ENCODE results near the gene NDST1. TPM values are rescaled to one million over a fixed set of nuclear protein-coding genes. Genes with fewer than 3 reads are reported as not detected.

The NDST1 gene
- total RNA-seq, 1 donor from 2014 or later: 321 TPM

GRCh38 chr5:150561192-150561512 lies 53.2 kb downstream of the NDST1 start:
- H3K4me1 Mint-ChIP-seq (ENCODE audit: low read depth, unreplicated experiment): peaks cover 42% of the 10 kb centered on the region

GRCh38 chr5:150561571-150562275 lies 53.8 kb downstream of the NDST1 start:
- H3K27me3 ChIP-seq (ENCODE audit: insufficient read depth, low read length): no peaks in the 10 kb centered on the region
- peaks cover 23% of the 10 kb centered on the region for H3K4me1 ChIP-seq (ENCODE audit: insufficient read depth, low read length)
- Mint-ChIP-seq H3K27ac (ENCODE audit: unreplicated experiment) (peak overlapping the region; percentile 58), H3K36me3 (ENCODE audit: low read depth, unreplicated experiment) (peaks cover 7% of the 10 kb centered on the region), H3K9me3 (ENCODE audit: unreplicated experiment) (no peaks in the 10 kb centered on the region), H3K4me1 (ENCODE audit: low read depth, unreplicated experiment) (peaks cover 39% of the 10 kb centered on the region), H3K4me3 (ENCODE audit: unreplicated experiment) (no peak overlapping the region), H3K27me3 (ENCODE audit: low read depth, unreplicated experiment) (no peaks in the 10 kb centered on the region)
- H3K79me2 ChIP-seq (ENCODE audit: insufficient read depth, low read length): no peaks in the 10 kb centered on the region
- TF ChIP-seq EZH2 (IDR thresholded peaks at IDR 0.05; ENCODE audit: insufficient read depth, low read length) (no peak), CTCF (IDR thresholded peaks at IDR 0.05; ENCODE audit: insufficient read depth, low read depth, low read length) (no peak)
- no peak overlapping the region for H3K27ac ChIP-seq (ENCODE audit: low read depth, low read length)
- H2AFZ ChIP-seq (ENCODE audit: low read depth, low read length): no peak overlapping the region
- H4K20me1 ChIP-seq (ENCODE audit: insufficient read depth, low read length): peaks cover 5% of the 10 kb centered on the region
- H3K4me3 ChIP-seq (ENCODE audit: insufficient read depth, low read depth, low read length): no peak overlapping the region
- H3K9me3 ChIP-seq (ENCODE audit: insufficient read depth, low read depth, low read length): no peaks in the 10 kb centered on the region
- H3K9ac ChIP-seq (ENCODE audit: low read length): no peak overlapping the region
- peaks cover 3% of the 10 kb centered on the region for H3K36me3 ChIP-seq (ENCODE audit: insufficient read depth, low read length)
- DNase-seq (ENCODE audit: low read depth) (no peak), FAIRE-seq (no peak)
- no peak overlapping the region for H3K4me2 ChIP-seq (ENCODE audit: low read length)

More at GRCh38 chr5:150561192-150561512, 53.2 kb downstream of the NDST1 start:
- Mint-ChIP-seq H3K36me3 (ENCODE audit: low read depth, unreplicated experiment) (peaks cover 11% of the 10 kb centered on the region), H3K4me3 (ENCODE audit: unreplicated experiment) (no peak overlapping the region), H3K9me3 (ENCODE audit: unreplicated experiment) (no peaks in the 10 kb centered on the region), H3K27ac (ENCODE audit: unreplicated experiment) (peak overlapping the region; percentile 53), H3K27me3 (ENCODE audit: low read depth, unreplicated experiment) (no peaks in the 10 kb centered on the region)
- no peak for FAIRE-seq
- Histone ChIP-seq H3K4me1 (ENCODE audit: insufficient read depth, low read length) (peaks cover 24% of the 10 kb centered on the region), H3K4me3 (ENCODE audit: insufficient read depth, low read depth, low read length) (no peak overlapping the region), H3K9me3 (ENCODE audit: insufficient read depth, low read depth, low read length) (no peaks in the 10 kb centered on the region), H3K27ac (ENCODE audit: low read depth, low read length) (no peak overlapping the region), H2AFZ (ENCODE audit: low read depth, low read length) (no peak overlapping the region), H3K79me2 (ENCODE audit: insufficient read depth, low read length) (no peaks in the 10 kb centered on the region), H3K36me3 (ENCODE audit: insufficient read depth, low read length) (peaks cover 7% of the 10 kb centered on the region), H3K27me3 (ENCODE audit: insufficient read depth, low read length) (no peaks in the 10 kb centered on the region), H3K4me2 (ENCODE audit: low read length) (no peak overlapping the region), H4K20me1 (ENCODE audit: insufficient read depth, low read length) (peaks cover 8% of the 10 kb centered on the region), H3K9ac (ENCODE audit: low read length) (no peak overlapping the region)
- TF ChIP-seq CTCF (IDR thresholded peaks at IDR 0.05; ENCODE audit: insufficient read depth, low read depth, low read length): no peak
- no peak for DNase-seq (ENCODE audit: low read depth)

- Histone ChIP-seq H4K20me1 (ENCODE audit: insufficient read depth, low read length) (no peaks in the 10 kb centered on the region), H3K9ac (ENCODE audit: low read length) (no peak overlapping the region), H3K79me2 (ENCODE audit: insufficient read depth, low read length) (no peaks in the 10 kb centered on the region), H3K36me3 (ENCODE audit: insufficient read depth, low read length) (no peaks in the 10 kb centered on the region), H2AFZ (ENCODE audit: low read depth, low read length) (no peak overlapping the region), H3K27ac (ENCODE audit: low read depth, low read length) (no peak overlapping the region), H3K4me1 (ENCODE audit: insufficient read depth, low read length) (peaks cover 24% of the 10 kb centered on the region), H3K4me2 (ENCODE audit: low read length) (no peak overlapping the region), H3K4me3 (ENCODE audit: insufficient read depth, low read depth, low read length) (no peak overlapping the region), H3K9me3 (ENCODE audit: insufficient read depth, low read depth, low read length) (no peaks in the 10 kb centered on the region), H3K27me3 (ENCODE audit: insufficient read depth, low read length) (no peaks in the 10 kb centered on the region)
- no peak overlapping the region for H3K4me3 Mint-ChIP-seq (ENCODE audit: unreplicated experiment)
- H3K27me3 Mint-ChIP-seq (ENCODE audit: low read depth, unreplicated experiment): no peaks in the 10 kb centered on the region
- H3K27ac Mint-ChIP-seq (ENCODE audit: unreplicated experiment): no peak overlapping the region
- no peak for FAIRE-seq
- TF ChIP-seq CTCF (IDR thresholded peaks at IDR 0.05; ENCODE audit: insufficient read depth, low read depth, low read length): peak; percentile 68
- no peak for TF ChIP-seq EZH2 (IDR thresholded peaks at IDR 0.05; ENCODE audit: insufficient read depth, low read length)
- H3K36me3 Mint-ChIP-seq (ENCODE audit: low read depth, unreplicated experiment): peaks cover 5% of the 10 kb centered on the region
- peaks cover 44% of the 10 kb centered on the region for H3K4me1 Mint-ChIP-seq (ENCODE audit: low read depth, unreplicated experiment)
- no peaks in the 10 kb centered on the region for H3K9me3 Mint-ChIP-seq (ENCODE audit: unreplicated experiment)
- DNase-seq (ENCODE audit: low read depth): peak; percentile 34
Observed at GRCh38 chr5:150562832-150563231, 54.9 kb downstream of the NDST1 start.

All from astrocyte (in vitro differentiated cells and primary cell).